Neural cell (in vitro differentiated cells): ENCODE measurements around the gene MLLT6.

Experiments used
- CTCF ChIP-seq: fragments of 450-650 bp; IDR thresholded peaks from 2 replicates; pipeline ENCODE4 v1.5.1; 2014; ENCODE audit warnings: antibody characterized with exemption, mild to moderate bottlenecking, moderate library complexity; ENCODE audit not compliant: poor library complexity, severe bottlenecking
- EP300 ChIP-seq: fragments of 450-650 bp; conservative IDR thresholded peaks from 2 replicates; pipeline ENCODE4 v1.6.1; 2014; ENCODE audit warnings: antibody characterized with exemption, mild to moderate bottlenecking, moderate library complexity; ENCODE audit not compliant: poor library complexity, severe bottlenecking
- EZH2 ChIP-seq: fragments of 200-600, 300-800 bp; shearing (Covaris generic), sonication (generic); IDR thresholded peaks from 2 replicates; pipeline ENCODE4 v1.6.1; 2014; ENCODE audit warnings: antibody characterized with exemption, low read length, borderline replicate concordance, mild to moderate bottlenecking; ENCODE audit not compliant: insufficient read depth, poor library complexity, severe bottlenecking
- POLR2AphosphoS5 ChIP-seq: IDR thresholded peaks from 2 replicates; pipeline ENCODE4 v1.6.1; 2012
- RAD21 ChIP-seq: fragments of 450-650 bp; conservative IDR thresholded peaks from 2 replicates; pipeline ENCODE4 v1.6.1; 2014; ENCODE audit warnings: antibody characterized with exemption, mild to moderate bottlenecking, moderate library complexity
- TAF1 ChIP-seq: IDR thresholded peaks from 2 replicates; pipeline ENCODE4 v1.6.1; 2012; ENCODE audit warnings: low read depth

GRCh38 chr17:38672788-38673706 lies 32.0 kb upstream of the MLLT6 start:
- no peak for TF ChIP-seq CTCF
- peak; percentile 76 for TF ChIP-seq EZH2
- no peak for TF ChIP-seq EP300
- no peak for TF ChIP-seq POLR2AphosphoS5
- no peak for TF ChIP-seq RAD21
- TF ChIP-seq TAF1: no peak
